Erythroblast (primary cell): ENCODE measurements around the gene AUTS2.

ENCODE experiments used
- GATA1 ChIP-seq: IDR thresholded peaks from 2 replicates; pipeline ENCODE4 v1.6.1; 2011; ENCODE audit warnings: low read depth, mild to moderate bottlenecking, control low read depth, low read length, moderate library complexity
- POLR2A ChIP-seq: IDR thresholded peaks from 2 replicates; pipeline ENCODE4 v1.6.1; 2011; ENCODE audit warnings: mild to moderate bottlenecking, low read length

- TF ChIP-seq POLR2A (no peak), GATA1 (no peak)
Observed at GRCh38 chr7:69673074-69673473, 74.8 kb downstream of the AUTS2 start.
